Epithelial cell of prostate (primary cell): ENCODE results near the gene PGM1.
A peak's percentile ranks its signal among the peaks of the same experiment; 100 is the strongest.

Source experiments
- DNase-seq: peaks from one replicate; pipeline ENCODE4 v3.0.0-alpha.2; 2011; ENCODE audit warnings: low read depth, low spot score
- H3K27ac ChIP-seq: fragments of 450-650 bp; 2 replicates; pipeline ENCODE4 v1.5.1; 2017; ENCODE audit warnings: mild to moderate bottlenecking

The PGM1 gene

DNA sequence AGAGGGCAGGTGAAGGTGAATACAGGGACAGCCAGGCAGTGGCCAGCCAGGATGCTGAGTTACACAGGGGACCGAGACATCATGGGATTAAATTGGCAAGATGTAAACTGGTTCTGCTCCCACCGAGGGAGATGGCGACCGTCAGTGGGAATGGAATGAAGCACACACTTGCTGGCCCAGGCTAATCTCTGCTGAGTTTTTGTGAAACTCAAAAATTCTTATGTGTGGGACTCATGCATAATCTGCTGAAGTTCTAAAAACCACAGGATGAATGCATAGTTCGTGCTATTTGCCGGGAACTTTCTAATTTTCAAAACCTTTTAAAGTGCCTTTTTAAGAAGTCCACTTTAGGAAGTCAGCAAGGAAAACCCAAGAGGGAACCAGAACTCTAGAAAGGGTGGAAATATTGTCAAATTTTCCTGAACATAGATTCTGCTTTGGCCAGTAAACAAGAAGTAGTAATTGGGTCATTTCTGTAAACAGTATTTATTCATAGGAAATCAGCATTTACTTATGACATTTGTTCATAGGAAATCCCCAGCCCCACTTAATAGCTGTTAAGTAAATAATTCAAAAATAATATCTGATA lies 95.2 kb downstream of the PGM1 start:
- DNase-seq: no peak
- no peak overlapping the region for H3K27ac ChIP-seq

DNA sequence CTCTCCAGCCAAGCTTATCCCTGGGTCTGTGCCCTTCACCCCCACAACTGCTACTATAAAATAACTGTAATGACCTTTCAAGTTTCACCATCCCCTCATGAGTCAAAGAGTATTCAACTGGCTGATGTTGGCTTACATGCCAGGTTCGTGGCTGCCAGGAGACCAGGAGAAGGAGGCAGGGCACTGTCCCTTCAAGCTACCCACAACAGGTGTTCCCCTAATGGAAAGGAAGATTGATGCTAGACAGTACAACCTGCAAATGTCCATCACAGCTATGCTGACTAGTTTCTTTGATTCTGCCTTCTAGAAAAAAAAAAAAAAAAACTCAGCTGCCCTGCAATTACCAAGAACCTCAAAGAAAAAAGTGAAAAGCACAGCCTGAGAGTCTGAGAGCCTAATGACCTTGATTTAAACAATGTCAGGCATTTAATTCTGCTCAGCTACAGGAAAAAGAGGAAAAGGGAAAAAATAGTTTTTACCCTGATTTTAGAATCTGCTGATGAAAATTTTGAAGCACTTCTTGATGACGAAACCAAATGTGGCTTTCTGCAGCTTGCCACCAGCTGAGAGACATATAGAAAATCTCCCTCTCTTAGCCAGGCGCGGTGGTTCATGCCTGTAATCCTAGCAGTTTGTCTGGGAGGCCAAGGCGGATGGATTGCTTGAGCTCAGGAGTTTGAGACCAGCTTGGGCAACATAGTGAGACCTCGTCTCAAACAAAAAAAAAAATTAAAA lies 97.9 kb downstream of the PGM1 start:
- no peak overlapping the region for H3K27ac ChIP-seq
- DNase-seq: no peak

DNA sequence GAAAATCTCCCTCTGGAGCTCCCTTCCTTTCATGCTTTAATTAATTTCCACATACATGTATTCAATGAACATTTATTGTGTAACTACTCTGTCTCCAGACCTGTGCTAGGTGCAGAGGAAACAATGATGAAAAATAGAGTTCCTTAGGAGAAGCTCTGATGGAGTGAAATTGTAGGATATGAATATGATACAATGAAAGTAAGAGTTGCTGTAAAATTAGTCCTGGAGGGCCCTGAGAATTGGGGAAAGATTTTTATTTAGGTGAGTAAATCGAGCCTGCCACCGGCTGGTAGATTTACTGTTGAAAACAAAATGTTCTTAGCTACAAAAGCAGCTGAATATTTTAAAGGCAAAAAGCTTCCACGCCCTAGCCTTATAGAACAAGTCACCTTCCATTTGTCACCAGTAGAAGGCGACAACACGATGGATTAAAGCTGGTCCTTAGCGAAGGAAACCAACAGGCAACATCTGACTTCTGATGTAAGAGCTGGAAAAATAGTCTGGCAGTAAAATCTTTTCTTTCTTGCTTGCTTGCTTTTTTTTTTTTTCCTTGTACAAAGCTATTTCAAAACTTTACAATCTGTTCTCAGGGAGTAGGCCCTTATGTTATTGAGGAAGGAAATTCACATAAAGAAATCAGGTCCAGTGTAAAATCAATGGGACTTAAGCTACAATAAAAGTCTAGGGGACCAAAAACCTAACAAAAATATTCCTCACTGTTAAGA lies 98.7 kb downstream of the PGM1 start:
- H3K27ac ChIP-seq: no peak overlapping the region

DNA sequence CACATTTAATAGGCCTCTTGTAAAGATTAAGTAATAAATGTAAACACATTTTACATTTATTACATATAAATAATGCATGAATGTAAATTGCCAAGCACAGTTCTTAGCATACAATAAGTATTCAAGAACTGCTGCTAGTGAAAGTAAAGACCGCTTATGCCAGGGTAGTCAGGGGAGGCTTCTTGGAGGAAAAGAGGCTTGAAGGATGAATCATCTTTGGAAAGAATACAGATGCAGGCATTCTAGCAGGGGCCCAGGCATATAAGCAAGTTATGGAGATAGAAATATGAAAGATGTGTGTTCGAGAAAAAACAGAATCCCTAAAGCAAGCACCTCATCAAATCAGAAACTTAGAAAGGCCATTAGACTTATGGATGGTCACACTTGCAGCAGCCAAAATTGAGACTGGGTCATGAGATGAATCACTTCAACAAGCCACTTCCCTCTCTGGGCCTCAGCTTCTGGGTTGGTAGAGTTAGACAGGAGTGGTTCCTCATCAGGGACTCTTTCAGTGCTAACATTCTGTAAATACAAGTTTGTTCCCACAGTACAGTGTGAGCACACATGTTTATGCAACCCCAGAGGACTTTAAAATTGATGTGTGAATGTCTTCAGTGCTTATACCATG lies 100.8 kb downstream of the PGM1 start:
- no peak for DNase-seq

More for the DNA sequence above, 98.7 kb downstream of the PGM1 start:
- DNase-seq: peak; percentile 33

DNA sequence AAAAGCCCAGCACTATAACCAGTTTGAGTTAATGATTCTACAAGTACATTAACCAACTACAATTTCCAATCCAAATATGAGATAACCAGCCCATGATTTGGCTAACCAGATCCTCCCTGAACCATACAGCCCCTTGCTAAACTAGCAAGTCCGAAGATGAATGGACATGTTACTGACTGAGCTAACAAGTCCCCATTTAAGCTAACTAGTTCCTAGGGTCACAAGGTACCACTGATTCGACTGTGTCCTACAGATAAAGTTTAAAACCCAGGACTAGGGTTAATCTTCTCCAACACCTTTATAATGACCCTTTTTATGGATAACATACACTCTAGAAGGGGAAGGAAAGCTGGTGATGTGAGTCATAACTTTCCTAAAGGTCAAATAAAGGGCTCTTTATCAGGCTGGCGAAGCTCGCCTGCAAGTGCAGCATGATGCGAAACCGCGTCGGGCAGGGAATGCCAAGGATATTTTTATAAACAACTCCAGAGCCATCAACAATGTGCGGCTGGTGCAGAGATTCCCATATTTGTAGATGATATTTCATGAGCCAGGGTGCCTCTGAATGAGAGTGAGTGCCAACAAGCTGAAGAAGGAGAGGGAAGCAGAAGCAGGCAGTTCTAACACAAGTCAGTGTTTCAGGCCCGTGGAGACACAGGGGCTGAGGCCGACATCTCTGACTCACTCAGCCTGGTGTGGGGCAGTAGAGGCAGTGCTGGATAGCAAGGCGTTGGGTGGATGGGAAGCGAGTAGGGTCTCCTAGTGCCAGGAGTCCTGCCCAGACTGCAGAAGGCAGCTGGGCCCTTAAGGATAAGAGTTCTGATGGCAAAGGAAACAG lies 105.0 kb downstream of the PGM1 start:
- H3K27ac ChIP-seq: no peak overlapping the region
- no peak for DNase-seq

More for the DNA sequence above, 100.8 kb downstream of the PGM1 start:
- no peak overlapping the region for H3K27ac ChIP-seq

DNA sequence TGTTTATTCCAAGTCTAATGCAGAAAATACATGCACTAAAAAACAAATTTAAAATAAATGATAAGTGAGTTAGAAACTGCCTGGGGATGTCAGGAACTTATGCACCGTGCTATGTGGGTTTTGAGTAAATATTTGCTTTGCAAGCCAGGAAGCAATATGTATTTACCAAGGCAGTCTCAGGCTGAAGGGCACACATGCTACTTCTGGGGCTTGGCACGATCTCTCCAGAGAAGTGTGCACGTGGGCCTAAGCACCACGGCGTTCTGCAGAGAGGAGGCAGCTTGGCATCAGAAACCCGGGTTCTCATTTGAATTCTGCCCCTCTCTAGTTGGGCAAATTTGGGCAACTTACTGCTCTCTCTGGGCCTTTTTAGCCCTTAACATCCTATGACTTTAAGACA lies 108.0 kb downstream of the PGM1 start:
- H3K27ac ChIP-seq: no peak overlapping the region
- peak; percentile 10 for DNase-seq

DNA sequence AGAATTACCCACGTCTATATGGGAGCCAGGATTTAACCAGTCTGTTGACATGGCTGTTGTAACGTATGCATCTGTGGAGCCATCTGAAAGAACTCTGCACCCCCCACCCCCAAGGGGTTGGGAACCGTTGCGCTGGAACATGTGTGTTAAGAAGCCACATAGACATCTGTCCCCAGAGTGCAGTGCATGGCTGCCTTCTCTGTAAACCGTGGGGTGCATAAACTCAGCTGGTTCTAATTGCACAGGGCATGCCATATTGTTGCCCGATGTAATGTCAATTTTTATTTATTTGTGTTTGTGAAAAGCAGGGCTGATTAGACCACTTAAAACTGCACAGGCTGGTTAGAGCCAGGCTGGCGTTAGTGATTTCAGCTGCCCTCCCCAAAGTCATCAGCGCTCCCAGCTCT lies 110.5 kb downstream of the PGM1 start:
- no peak overlapping the region for H3K27ac ChIP-seq
- no peak for DNase-seq

DNA sequence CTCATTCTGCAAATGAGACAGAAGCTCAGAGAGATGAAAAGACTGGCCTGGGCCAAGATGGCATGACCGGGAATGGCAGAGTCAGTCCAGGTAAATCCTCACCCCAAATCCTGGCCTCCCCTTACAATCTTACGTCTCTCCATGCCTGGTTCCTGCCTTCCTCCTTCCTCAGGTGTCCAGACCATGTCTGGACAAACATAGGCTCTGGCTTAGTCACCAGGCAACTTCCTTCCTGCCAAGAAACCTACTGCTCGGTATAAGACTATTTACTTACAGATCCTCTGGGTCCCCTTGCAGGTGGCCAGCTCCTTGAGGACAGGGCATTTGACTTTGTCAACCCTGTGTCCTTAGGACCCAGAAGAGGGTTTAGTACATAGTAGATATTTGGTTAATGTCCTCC lies 111.2 kb downstream of the PGM1 start:
- peak; percentile 18 for DNase-seq
- peak overlapping the region; percentile 11 for H3K27ac ChIP-seq

DNA sequence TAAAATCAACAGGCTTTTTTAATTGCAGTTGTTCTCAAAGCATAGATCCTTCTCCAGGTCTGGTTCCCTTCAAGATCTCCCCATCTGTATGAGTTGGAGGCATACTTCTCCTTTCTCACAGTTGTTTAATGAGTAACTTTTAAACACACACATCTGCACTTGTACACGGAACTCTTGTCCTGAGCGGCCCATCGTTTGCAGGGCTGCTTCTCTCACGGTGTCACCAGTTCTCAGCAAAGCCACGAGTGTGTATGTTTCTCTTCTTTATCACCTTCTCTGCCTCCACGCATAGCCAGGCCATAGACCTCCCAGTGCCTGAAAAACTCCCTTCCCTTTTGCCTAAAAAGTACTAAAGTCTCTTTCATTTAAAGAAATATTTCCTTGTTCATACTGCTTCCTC lies 111.9 kb downstream of the PGM1 start:
- no peak overlapping the region for H3K27ac ChIP-seq
- no peak for DNase-seq

DNA sequence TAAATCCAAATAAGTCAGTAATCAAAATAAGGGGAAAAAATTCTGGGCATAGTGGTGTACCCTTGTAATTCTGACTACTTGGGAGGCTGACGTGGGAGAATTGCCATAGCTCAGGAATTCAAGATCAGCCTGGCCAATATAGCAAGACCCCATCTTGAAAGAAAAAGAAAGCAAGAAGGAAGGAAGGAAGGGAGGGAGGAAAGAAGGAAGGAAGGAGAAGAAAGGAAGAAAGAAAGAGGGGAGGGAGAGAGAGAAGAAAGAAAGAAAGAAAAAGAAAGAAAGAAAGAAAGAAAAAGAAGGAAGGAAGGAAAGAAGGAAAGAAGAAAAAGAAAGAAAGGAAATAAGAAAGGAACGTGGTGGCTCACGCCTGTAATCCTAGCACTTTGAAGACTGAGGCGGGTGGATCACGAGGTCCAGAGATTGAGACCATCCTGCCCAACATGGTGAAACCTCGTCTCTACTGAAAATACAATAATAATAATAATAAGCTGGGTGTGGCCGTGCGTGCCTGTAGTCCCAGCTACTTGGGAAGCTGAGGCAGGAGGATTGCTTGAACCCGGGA lies 116.1 kb downstream of the PGM1 start:
- no peak for DNase-seq
- H3K27ac ChIP-seq: no peak overlapping the region
